ENCODE data around the gene MRPL48.
"Not testable (repeated sequence)": the region's sequence is repeated elsewhere in the genome, so short reads cannot be mapped to it uniquely, and the experiment has no call there.

MRPL48 gene

DNA sequence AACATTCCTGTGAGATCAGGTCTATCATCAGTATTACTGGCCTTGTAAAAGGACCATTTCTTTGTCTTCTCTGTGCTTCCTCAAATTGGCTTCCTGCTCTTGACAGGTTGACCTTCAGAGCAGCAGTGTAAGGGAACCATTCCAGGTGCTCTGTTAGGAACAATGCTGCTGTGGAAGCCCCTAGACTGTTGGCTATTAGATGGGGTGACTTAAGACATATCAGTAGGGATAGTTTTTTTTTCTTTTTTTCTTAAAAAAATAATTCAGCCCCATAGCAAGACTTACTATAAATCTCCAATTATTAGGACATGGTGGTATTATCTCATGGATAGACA is 51.4 kb downstream of the MRPL48 start:
- DNase-seq (ENCODE audit: low read depth) = no peak

DNA sequence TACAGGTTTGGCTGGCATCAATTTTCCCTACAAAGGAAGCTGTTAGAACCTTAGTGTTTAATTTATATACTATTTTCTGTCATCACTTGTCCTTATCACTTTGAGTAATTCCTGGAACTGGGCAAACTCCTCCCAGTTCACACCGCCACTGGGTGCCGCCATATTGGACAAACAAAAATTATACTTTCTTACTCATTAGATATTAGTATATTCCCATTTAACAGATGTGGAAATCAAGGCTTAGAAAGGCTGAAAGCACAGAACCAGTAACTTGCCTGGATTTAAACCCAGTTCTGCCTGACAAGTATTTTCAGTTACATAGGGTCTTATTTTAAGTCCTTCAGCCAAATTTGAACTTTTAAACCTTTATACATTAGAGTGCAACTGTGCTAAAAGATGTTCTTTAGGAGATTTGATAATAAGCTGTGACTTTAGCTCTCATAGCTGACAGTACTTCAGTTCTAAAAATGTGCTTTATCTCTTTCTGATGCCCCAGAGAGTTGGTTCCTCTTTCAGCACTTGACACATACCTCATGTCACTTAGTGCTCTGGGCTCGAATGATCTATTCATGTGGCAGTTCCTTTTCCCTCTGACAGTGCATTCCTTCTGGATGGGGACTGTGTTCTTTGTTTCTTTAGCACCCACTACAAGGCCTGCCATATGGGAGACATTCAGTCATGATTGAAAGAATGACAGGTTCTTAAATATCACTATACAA is 63.5 kb downstream of the MRPL48 start:
- no peak for DNase-seq (ENCODE audit: low read depth)

DNA sequence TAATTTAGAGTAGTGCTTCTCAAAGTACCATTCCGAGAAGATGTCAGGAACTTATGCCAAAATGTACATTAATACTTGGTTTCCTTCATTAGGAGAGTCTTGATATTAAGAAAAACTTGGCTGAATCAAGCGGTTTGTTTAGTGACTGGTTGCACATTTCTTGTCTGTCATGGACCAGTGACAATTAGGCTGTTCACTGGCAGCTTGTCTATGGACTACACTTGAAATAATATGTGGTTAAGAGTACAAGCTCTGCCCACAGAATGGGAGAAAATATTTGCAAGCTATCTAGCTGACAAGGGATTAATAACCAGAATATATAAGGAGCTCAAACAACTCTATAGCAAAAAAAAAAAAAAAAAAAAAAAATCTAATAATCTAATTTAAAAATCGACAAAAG is 64.4 kb downstream of the MRPL48 start:
- no peak for DNase-seq (ENCODE audit: low read depth)

DNA sequence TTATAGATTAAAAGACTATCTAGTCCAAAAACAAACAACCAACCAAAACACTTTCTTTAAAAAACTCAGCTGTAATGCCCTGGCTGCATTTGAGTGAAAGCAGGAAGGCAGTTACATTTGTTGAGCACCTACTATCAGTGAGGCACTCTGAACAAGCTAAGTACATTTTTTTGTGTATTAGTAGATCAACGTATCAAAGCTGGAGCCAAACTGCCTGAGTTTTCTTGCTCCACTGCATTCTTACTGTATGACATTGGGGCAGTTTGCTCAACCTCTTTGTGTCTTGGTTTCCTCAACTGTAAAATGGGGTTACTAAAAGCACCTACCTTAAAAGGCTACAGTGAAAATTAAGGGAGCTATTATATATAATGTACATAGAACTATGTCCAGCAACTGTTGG is 67.0 kb downstream of the MRPL48 start:
- no peak for DNase-seq (ENCODE audit: low read depth)

DNA sequence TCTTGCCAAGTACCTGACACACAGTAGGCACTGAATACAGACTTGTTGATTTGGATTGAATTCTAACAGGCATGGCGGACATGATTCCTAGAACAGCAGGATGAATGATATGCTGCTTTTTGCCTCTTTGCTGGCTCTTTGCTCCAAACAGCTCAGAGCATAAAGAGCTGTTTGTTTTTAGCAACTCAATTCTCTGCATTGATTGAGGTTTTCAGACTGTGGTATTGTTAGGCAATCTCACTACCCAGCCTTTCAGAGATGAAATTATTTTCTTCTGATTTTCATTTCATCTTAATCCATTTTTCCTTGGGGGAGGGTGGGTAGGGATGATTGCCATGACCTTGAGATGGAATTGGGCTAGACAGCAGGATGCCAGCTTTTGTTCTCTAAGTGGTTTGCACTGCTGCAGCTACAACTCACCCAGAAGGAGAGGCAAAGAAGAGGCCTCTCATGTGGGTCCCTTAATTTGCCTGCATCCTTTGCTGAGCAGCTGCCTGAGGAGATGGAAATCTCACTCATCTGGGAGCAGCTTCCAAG is 68.4 kb downstream of the MRPL48 start:
- no peak for DNase-seq (ENCODE audit: low read depth)

DNA sequence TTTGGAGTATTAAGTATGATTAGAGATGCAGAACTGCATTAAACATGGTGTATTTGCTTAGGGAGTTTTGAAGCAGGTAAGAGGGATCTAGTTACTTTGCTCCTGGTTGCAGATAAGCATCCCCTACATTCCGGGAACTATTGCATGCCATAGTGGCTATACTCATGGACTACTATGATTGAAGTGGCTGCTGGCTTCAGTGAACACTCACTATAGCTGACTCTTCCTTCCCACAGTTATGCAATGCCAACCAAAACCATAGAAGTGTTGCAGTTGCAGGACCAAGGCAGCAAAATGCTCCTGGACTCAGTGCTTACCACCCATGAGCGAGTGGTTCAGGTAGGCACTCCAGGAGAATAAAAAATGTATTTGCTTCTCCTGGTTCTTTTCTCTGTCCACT is 72.0 kb downstream of the MRPL48 start:
- no peak for DNase-seq (ENCODE audit: low read depth)

DNA sequence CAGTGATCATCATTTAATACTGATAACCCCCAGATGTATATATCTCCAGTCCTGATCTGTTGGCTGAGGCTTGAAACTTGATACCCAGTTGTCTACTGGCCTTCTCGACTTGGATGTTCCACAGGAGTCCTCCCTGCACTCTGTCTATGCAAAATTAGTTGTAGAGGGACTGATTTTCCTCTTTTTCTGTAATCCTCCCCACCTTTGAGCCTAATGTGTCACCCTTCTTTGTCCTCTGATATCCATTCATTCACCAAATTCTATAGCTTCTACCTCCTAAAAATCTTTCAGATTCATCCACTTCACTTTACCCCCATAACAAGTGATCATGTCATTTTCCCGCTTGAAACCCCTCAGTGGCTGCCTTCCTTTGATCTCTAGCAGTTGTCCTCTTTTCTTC is 72.5 kb downstream of the MRPL48 start:
- DNase-seq (ENCODE audit: low read depth) = no peak

DNA sequence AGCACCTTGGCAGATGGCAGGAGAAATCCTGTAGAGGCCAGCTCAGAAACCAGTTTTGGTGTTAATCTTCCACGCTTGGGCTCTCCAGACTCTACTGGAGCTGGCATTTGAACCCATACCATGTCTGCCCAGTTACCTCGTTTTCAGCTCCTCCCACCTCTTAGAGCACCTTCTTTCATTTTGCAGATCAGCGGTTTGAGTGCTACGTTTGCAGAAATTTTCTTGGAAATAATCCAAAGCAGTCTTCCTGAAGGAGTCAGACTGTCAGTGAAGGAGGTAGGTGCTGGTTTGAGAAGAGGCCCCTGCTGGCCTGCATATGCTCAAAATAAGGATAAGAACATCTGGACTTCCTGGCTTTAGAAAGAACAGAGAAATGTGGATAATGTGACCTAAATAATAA is 75.3 kb downstream of the MRPL48 start:
- no peak for DNase-seq (ENCODE audit: low read depth)

DNA sequence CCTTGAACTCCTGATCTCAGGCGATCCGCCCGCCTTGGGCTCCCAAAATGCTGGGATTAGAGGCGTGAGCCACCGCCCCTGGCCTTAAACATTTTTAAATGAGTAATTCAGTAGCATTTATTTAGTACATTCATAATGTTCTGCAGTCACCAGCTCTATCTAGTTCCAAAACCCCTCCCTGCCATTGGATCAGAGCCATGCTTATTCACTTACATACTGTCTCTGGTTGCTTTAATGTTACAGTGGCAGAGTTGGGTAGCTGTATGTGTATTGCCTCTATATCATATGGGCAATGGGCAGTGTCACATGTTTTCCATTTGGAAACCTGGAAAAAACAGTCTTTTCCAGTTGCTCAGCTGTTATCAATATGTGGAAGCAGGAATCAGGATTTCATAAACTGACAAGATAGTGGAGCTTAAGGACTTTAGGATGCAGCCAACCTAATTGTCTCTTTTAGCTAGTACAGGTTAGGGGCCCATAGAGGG is 78.5 kb downstream of the MRPL48 start:
- DNase-seq (ENCODE audit: low read depth) = no peak

DNA sequence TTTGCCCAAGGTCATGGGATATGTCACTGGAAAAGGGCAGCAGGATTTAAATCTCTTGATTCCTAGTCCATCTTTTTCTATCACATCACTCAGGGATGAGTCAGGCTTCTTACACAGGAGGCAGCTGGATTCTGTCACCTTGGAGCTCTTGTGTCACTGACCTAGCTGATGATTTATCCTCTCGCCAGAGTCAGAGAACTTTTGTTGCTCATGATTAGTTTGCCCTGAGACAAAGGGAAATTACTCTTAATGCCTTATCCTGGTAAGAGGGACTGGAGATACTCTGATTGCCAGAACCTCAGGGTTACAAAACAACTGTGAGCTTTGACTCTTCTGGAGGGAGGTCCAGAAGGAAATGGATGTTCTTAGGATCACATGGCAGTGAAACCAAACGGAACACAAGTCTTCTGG is 78.9 kb downstream of the MRPL48 start:
- no peak for DNase-seq (ENCODE audit: low read depth)

DNA sequence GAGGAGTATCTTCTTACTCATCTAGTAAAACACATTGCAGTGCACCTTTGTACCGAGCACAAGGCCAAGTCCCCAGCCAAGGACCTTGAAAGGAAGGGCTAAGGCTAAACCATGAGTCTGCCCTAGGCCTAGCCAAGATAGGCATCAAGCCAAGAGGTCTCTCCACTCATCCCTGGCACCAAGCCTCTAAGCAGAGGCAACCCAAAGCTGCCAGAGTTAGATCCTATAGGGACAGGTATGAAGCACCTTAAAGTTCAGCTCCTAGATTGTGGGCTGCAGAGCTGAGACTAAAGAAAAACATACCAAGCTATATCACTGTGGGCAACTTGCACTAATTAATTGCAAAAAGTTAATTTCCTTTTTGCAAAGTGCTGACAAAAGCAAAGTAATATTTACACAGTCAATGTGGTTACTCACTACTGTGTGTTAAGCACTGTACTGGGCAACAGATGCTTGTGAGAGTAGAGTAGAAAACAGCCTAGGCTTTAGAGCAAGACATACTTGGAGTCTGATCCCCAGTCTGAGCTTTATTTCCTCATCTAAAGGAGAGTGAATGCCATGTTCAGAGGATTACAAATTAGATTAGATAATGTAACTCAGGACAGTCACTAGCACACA is 81.8 kb downstream of the MRPL48 start:
- no peak for DNase-seq (ENCODE audit: low read depth)

DNA sequence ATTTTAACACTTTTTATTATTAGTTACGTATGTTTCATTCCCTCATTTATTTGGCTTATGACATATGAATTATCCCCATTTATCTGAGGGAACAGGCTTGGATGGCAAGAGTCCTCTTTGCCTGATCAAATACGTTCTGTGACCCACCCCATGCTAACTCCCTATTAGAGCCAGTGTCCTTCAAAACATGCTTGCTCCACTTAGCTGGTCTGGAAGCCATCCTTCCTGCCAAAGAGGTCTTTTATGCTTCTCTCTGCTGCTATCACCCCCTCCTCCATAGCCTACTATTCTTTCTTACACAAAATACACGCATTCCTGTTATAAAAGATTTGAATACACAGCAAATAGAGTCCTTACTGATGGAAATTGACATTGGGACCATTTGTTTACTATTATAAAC is 82.6 kb downstream of the MRPL48 start:
- DNase-seq (ENCODE audit: low read depth) = no peak

DNA sequence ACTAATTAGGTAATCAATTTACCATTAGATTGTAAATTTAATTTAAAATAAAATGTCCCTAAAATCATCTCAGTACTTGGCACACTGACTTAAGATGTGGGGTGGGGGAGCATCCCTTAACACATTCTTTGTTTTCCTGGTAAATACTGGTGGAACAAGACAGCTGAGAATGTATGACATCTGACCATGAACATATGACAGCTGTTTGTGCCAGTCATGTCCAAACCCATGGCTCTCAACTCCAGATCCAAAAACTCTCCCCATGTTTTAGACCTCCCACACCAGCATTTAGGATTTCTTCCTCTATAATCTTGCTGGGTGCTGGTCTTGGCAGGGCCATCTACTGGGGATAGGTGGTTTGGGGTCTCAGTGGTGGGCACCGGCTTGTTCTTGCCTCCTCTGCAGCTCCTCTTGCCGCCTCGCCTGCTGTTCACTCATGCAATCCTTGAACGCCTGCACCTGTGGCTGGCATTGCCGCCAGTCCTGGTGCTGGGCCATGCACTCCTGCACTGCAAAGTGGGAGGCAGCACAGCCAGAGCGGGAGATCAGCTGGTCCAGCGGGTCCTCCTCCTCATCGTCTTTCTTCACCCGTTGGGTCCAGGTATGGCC is 85.2 kb downstream of the MRPL48 start:
- no peak for DNase-seq (ENCODE audit: low read depth)

DNA sequence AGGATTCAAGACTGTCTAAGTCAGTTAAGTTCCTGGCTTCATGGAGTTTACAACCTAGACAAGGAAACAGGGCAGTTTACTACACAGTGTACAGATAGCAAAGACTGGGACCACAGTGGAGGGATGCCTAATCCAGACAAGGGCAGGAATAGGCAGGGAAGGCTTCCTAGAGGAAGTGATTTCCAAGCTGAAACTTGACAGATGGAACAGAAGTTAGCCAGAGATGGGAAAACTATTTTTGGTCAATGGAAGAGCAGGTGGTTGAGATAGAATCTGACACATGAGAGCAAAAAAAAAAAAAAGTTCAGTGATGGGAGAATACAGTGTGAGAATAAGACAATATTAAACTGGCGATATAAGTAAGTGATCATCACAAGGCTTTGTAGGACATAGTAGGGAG is 87.7 kb downstream of the MRPL48 start:
- no peak for DNase-seq (ENCODE audit: low read depth)

DNA sequence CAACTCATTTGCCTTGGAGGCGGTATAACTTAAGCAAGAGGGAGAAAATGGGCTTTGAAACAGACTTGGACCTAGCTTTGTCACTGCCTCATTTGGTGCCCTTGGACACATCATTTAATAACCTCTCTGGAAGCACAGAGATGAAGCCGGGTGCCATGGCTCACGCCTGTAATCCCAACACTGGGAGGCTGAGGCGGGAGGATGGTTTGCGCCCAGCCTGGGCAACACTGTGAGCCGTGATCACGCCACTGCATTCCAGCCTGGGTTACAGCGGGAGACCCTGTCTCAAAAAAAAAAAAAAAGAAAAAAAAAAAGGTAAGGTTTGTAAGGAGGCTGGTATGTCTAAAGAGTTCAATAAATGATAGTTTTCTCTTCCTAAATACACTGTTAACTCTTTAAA is 88.2 kb downstream of the MRPL48 start:
- no peak for DNase-seq (ENCODE audit: low read depth)

DNA sequence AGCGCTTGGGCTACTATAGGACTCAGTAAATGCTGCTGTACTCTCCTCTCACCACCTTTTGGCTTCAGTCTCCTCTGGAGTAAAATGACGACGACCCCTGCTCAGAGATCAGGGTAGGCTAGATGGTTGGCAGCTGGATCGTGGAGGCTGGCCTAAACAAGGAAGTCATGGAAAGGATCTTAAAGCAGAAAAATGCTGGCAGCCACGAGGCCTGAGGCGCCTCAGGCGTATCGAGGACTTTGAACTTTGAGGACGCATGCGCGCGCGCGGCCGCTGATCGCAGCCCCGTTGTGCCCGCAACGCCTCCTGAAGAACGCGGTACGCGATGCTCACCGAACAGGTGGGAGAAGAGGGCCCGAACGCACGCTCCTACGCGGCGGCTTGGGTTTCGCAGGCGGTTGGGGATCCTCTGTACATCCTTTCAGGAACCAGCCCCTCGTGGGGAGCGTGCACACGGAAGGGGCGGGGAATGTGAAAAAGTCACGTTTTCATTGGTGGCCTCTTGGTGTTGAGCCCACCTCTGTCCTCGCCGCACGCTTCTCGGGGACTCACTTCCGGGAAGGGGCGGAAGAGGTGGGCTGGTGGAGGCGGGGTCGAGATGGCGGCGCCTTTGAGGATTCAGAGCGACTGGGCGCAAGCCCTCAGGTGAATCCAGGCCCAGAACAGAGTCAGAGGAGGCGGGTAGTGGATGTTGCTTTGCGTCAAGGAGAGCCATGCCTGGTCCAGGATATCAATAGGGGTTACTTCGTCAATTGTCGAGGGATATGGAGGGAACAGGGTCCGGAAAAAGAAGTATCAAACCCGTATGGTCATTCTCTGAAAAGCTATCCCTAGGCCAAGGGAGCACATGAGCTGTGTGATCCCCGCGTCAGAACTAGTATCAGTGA is 89.0 kb downstream of the MRPL48 start, which contains the start of the genes COA4 and PAAF1:
COA4 (minus strand) TSS at position 423 of the 887 bp plus-strand sequence. CDS start 3,468 bp downstream, outside the sequence.
PAAF1 (plus strand) TSS at position 576 of the 887 bp plus-strand sequence; CDS start at position 599, 23 bp downstream.
- DNase-seq (ENCODE audit: low read depth) = peak; percentile 92

DNA sequence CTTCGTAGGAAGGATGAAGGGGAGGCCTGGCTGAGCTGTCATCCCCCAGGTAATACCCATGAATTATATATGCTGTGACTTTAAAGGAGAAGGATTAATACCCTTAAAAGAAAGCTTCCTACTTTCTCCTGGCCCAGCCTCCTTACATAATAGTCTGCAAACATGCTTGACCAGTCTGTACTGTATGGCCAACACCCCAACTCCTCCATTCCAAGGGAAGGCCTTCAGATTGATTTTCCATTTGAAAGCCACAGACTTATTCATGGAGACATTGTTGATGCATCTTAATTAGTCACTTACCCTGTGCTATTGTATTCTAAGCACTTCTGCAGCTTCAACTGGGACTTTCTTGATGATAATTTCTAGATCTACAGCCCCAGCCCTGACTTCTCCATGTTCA is 91.1 kb downstream of the MRPL48 start:
- DNase-seq (ENCODE audit: low read depth) = no peak

DNA sequence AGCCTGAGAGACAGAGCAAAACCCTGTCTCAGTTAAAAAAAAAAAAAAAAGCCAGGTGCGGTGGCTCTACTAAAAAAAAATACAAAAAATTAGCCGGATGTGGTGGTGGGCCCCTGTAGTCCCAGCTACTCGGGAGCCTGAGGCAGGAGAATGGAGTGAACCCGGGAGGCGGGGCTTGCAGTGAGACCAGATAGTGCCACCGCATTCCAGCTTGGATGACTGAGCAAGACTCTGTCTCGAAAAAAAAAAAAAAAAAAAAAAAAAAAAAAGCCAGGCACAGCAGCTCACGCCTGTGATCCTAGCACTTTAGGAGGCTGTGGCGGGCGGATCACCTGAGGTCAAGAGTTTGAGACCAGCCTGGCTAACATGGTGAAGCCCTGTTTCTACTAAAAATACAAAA is 92.8 kb downstream of the MRPL48 start:
- not testable (repeated sequence) for DNase-seq (ENCODE audit: low read depth)

DNA sequence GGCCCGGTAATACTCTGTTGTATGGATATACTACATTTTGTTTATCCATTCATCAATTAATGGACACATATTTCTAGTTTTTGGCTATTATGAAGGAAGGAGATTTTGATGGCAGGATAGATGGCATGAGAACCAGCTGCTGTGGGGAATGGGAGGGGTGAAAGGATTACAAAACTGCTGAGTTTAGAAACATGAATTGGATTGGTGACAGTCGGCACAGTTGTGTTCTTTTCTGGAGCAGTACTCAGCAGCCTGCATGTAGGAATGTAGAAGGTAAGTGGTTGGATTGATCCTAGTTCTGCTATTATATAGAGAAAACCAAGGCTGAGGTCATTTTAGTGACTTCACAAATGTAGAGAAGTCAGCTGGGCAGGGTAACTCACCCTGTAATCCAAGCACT is 96.2 kb downstream of the MRPL48 start:
- DNase-seq (ENCODE audit: low read depth) = no peak

DNA sequence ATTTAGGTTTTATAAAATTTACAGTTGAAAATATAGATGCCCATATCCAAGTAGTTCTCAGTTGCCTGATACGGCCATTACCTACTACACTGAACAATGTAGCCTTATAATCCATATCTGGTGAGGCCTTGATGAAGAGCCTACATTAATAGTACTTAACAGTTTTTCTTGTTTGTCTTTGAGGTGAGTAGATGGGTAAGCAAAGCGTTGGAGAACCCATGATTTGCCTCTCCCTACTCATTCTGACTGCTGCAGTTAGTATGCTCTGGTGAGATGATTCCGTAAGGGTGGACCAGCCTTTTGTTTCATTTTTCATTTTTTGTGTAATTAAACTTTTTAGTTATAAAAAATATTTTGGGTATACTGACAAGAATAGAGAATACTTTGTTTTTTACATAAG is 100.6 kb downstream of the MRPL48 start:
- DNase-seq (ENCODE audit: low read depth) = no peak

DNA sequence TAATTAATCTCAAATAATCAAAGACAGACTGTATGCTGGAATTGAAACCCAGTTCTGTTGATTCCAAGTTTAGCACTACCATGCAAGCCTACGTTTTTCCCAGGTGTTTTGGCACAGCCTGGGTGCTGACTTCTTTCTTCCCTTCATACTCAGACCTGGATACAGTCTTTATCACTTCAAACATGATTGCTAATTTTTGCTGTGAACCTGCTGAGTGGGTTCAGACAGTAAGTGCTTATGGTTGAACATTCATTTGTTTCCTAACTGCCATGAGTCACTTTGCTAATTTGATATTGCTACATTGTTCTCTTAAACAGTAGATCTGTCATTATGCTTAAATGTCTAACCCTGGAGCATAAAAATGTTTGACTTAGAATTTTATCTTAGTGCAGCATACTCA is 101.3 kb downstream of the MRPL48 start:
- DNase-seq (ENCODE audit: low read depth) = no peak

DNA sequence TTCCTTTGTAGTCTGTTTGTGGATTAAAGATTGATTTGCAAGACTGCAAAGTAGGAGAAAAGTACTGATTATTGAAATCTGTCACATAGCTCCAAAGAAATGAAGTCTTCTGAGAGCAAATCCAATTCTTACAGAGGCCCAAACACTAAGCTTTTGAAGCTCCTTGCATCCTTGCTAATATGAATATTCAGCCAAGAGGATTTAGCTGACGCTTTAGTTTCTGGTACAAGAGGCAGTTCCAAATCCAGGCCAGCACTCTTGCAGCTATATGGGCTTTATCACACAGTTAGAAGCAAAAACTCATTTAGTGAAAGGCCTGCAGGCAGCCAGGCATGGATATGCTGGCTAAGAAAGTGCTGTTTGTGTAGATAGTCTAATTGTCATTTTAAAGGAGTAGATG is 101.9 kb downstream of the MRPL48 start:
- no peak for DNase-seq (ENCODE audit: low read depth)
